Measurements from ENCODE around the gene AASDH. TPM values are rescaled to one million over a fixed set of nuclear protein-coding genes. Genes with fewer than 3 reads are reported as not detected.
A peak's percentile ranks its signal among the peaks of the same experiment; 100 is the strongest.

AASDH gene
- total and polyA plus RNA-seq, 4 donors, result 2.7 to 13.3 (median 9.1) TPM

DNA sequence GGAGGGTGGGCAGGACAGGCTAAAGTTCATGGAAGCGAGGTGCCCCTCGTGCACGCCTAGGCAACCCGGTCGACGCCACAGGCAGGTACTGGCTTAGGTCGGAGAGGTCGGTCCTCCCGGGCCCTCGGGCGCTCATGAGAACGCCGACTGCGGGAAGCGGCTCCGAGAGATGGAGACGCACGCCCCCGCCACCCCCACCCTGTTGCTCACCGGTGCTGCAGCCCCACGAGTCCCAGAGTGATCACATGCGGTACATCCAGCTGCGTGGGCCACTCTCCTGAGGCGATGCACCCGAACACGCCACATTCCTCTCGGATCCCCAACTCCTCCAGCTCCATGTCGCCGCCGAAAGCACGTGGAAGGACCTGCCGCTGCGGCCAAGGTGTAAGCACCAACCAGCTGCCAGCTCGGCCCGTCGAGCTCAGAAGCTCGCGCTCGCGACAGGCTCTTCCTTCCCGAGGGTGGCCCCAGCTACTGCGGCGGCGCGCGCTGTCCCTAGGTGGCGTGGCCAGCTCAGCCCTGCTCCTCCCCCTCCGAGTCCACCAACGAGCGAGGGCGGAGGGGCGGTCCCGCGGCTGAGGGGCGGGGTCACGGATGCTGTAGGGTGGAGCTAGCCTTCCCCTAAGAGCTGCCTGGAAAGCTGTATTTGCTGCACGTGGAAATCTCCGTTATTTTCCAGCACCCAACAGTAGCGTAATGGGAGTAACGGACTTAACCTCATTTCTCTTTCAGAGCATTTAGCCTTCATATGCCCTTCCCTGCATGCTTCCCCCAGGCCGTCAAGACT is 48.0 kb upstream of the AASDH start, which contains the start of gene PPAT:
TSS of gene PPAT (minus strand) at position 476 of the 787 bp plus-strand sequence. CDS start at position 338, 138 bp downstream.
- Histone ChIP-seq H3K9me3 (ENCODE audit: control insufficient read depth in 4 of 4, low read length in 3 of 4) (no peaks in the 10 kb centered on the region), H3K27ac (ENCODE audit: low read depth in 1 of 2, low read length in 2 of 2) (peak within 1 kb of the TSS; percentile 96 to 98), H3K4me3 (ENCODE audit: low read depth in 1 of 3, low read length in 3 of 3) (peak within 1 kb of the TSS; percentile 91 to 95 (median 92)), H3K4me1 (ENCODE audit: control insufficient read depth in 4 of 4, insufficient read depth in 4 of 4, low read length in 3 of 4) (peaks cover 4 to 26% (median 9%) of the 10 kb centered on the region in 4 donors), H3K9ac (ENCODE audit: low read depth in 1 of 2, low read length in 2 of 2) (peak within 1 kb of the TSS; percentile 74 to 75), H3K27me3 (ENCODE audit: control insufficient read depth in 4 of 4, insufficient read depth in 4 of 4, low read length in 3 of 4) (no peaks in the 10 kb centered on the region), H3K36me3 (ENCODE audit: control insufficient read depth in 4 of 4, insufficient read depth in 3 of 4, low read depth in 1 of 4, low read length in 3 of 4) (peaks cover 0 to 3% (median 0%) of the 10 kb centered on the region in 4 donors)
- under 1% methylated on average over 61 of the region's 61 CpGs for WGBS
- TF ChIP-seq EGR1 (IDR thresholded peaks at IDR 0.05; ENCODE audit: low read depth in 2 of 2), result peak in 1 of 2 donors; percentile 63
- no peak for TF ChIP-seq FOXA2 (IDR thresholded peaks at IDR 0.05)
- TF ChIP-seq REST (IDR thresholded peaks at IDR 0.05), result peak; percentile 44
- TF ChIP-seq YY1 (IDR thresholded peaks at IDR 0.05), result peak; percentile 13
- peak; percentile 96 for TF ChIP-seq MAX (IDR thresholded peaks at IDR 0.05)
- TF ChIP-seq SP1 (IDR thresholded peaks at IDR 0.05), result peak; percentile 81
- peak in 1 of 2 donors; percentile 46 for TF ChIP-seq GABPA (IDR thresholded peaks at IDR 0.05 in 1 of 2, conservative IDR thresholded peaks at IDR 0.05 in 1 of 2)
- no peak for TF ChIP-seq HNF4G (IDR thresholded peaks at IDR 0.05)
- no peak for TF ChIP-seq NR2F2 (IDR thresholded peaks at IDR 0.05)
- peak; percentile 31 for TF ChIP-seq CTCF (IDR thresholded peaks at IDR 0.05; ENCODE audit: low read depth, low read length, missing input control)
- peak in 1 of 2 donors; percentile 43 for TF ChIP-seq RAD21 (IDR thresholded peaks at IDR 0.05)
- TF ChIP-seq RXRA (IDR thresholded peaks at IDR 0.05), result peak in 1 of 2 donors; percentile 51
- DNase-seq (ENCODE audit: low spot score), result peak; percentile 99

- Histone ChIP-seq H3K4me1 (ENCODE audit: control insufficient read depth in 4 of 4, insufficient read depth in 4 of 4, low read length in 3 of 4) (peaks cover 4 to 24% (median 8%) of the 10 kb centered on the region in 4 donors), H3K9me3 (ENCODE audit: control insufficient read depth in 4 of 4, low read length in 3 of 4) (no peaks in the 10 kb centered on the region), H3K9ac (ENCODE audit: low read depth in 1 of 2, low read length in 2 of 2) (peak overlapping the region in 1 of 2 donors; percentile 16), H3K27me3 (ENCODE audit: control insufficient read depth in 4 of 4, insufficient read depth in 4 of 4, low read length in 3 of 4) (no peaks in the 10 kb centered on the region), H3K36me3 (ENCODE audit: control insufficient read depth in 4 of 4, insufficient read depth in 3 of 4, low read depth in 1 of 4, low read length in 3 of 4) (no peaks in the 10 kb centered on the region), H3K4me3 (ENCODE audit: low read depth in 1 of 3, low read length in 3 of 3) (peak overlapping the region; percentile 75 to 95 (median 92)), H3K27ac (ENCODE audit: low read depth in 1 of 2, low read length in 2 of 2) (peak overlapping the region; percentile 96 to 98)
- 7% methylated on average over 15 of the region's 15 CpGs for WGBS
- TF ChIP-seq CTCF (IDR thresholded peaks at IDR 0.05; ENCODE audit: low read depth, low read length, missing input control), result no peak
- no peak for TF ChIP-seq REST (IDR thresholded peaks at IDR 0.05)
- TF ChIP-seq NR2F2 (IDR thresholded peaks at IDR 0.05), result no peak
- no peak for TF ChIP-seq FOXA1 (IDR thresholded peaks at IDR 0.05)
- no peak for TF ChIP-seq FOXA2 (IDR thresholded peaks at IDR 0.05)
- DNase-seq (ENCODE audit: low spot score), result peak; percentile 67
Observed at GRCh38 chr4:56434599-56435139, 47.4 kb upstream of the AASDH start.
